ENCODE results near the gene TSG101.

GRCh38 chr11:18485913-18486528 lies 40.7 kb downstream of the TSG101 start:
- TF ChIP-seq CTCF (IDR thresholded peaks at IDR 0.05) = no peak
- no peak for TF ChIP-seq ZFX (IDR thresholded peaks at IDR 0.05; ENCODE audit: borderline replicate concordance)
